Gastroesophageal sphincter (tissue), 3 donors: Measurements from ENCODE around the gene SGO2.

ENCODE experiments used
- EP300 ChIP-seq: sonication (generic); formaldehyde crosslinking; IDR thresholded peaks from one replicate; pipeline ENCODE4 v1.6.1; 2017; ENCODE audit warnings: antibody characterized with exemption, mild to moderate bottlenecking
- POLR2AphosphoS5 ChIP-seq: sonication (generic); formaldehyde crosslinking; IDR thresholded peaks from one replicate; pipeline ENCODE4 v1.6.1; 2017; ENCODE audit warnings: antibody characterized with exemption
- TF ChIP-seq, protein P1 (sequence below), 4 experiments: fragments of 200-600 bp in 2 of 4; fragments of 450-650 bp in 2 of 4; sonication (generic) in 1 of 4; IDR thresholded peaks; one replicate each; pipeline ENCODE4 v1.5.1; 2017 to 2019; ENCODE audit warnings: antibody characterized with exemption in 4 of 4, mild to moderate bottlenecking in 2 of 4, moderate library complexity in 2 of 4

DNA sequence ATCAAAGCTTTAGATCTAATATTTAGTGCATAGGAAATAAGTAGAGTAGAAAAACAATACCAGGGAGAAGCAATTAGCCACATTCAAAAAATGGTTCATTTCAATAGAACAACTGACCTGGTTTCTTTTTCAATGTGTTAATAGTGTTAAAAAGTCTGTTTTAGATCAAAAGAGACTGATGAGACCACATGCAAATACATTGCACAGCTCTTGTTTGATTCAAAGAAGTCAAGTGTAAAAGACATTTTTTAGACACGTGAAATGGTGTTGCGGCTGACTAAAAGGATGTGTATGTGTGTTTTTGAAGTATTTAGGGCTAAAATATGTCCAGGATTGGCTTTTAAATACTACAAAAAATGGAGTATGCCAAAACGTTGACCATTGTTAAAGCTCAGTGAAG lies 58.6 kb downstream of the SGO2 start:
- TF ChIP-seq EP300 (no peak), POLR2AphosphoS5 (no peak)
- TF ChIP-seq, protein P1, sequence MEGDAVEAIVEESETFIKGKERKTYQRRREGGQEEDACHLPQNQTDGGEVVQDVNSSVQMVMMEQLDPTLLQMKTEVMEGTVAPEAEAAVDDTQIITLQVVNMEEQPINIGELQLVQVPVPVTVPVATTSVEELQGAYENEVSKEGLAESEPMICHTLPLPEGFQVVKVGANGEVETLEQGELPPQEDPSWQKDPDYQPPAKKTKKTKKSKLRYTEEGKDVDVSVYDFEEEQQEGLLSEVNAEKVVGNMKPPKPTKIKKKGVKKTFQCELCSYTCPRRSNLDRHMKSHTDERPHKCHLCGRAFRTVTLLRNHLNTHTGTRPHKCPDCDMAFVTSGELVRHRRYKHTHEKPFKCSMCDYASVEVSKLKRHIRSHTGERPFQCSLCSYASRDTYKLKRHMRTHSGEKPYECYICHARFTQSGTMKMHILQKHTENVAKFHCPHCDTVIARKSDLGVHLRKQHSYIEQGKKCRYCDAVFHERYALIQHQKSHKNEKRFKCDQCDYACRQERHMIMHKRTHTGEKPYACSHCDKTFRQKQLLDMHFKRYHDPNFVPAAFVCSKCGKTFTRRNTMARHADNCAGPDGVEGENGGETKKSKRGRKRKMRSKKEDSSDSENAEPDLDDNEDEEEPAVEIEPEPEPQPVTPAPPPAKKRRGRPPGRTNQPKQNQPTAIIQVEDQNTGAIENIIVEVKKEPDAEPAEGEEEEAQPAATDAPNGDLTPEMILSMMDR (IDR thresholded peaks at IDR 0.05): no peak
